UCSD-AML1 (cell line): ENCODE results near the gene R3HCC1L.
"Not testable (repeated sequence)": the region's sequence is repeated elsewhere in the genome, so short reads cannot be mapped to it uniquely, and the experiment has no call there.

Source experiments
- DNase-seq: peaks from one replicate; lab custom pipeline; 2025; ENCODE audit not compliant: unreplicated experiment; lab: John Stamatoyannopoulos, UW

The R3HCC1L gene

DNA sequence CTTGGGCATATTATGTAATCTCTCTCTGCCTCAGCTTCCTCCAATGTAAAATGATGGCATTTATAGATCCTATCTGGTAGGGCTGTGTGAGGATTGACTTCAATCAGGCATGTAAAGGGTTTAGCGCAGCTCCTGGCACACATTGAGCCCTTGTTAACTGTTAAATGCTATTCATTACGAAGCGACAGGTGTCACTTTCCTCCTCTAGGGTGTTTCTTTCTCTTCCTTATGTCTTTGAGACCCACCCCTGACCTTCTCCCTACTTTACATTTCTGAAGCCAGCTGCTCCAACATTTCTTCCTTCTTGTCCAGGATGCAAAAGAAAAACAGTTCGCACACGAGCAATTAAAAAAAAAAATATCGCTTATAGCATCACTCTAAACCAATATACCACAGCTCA lies 5.7 kb upstream of the R3HCC1L start:
- DNase-seq: no peak

GRCh38 chr10:98131619-98132018 lies 2.8 kb upstream of the R3HCC1L start:
- no peak for DNase-seq

DNA sequence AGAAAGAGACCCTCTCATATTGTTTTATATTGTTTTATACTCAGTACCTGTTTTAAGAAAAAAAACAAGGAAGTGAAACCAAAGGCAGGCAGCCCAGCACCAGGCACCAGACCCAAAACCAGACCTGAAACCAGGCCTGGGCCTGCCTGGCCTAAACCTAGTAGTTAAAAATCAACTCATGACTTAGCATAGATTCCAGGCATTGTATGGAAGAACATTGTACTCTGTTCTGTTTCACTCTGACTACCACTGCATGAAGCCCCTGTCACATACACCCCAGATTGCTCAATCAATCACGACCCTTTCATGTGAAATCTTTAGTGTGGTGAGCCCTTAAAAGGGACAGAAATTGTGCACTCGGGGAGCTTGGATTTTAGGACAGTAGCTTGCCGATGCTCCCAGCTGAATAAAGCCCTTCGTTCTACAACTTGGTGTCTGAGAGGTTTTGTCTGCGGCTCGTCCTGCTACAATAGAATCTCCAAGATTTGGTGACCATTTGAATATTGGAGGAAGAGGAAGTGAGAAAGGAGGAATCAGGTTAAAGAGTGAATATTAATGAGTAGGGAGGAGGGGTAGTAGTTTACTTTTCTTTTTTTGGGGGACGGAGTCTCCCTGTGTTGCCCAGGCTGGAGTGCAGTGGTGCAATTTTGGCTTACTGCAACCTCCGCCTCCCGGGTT lies 1.2 kb upstream of the R3HCC1L start:
- not testable (repeated sequence) for DNase-seq

DNA sequence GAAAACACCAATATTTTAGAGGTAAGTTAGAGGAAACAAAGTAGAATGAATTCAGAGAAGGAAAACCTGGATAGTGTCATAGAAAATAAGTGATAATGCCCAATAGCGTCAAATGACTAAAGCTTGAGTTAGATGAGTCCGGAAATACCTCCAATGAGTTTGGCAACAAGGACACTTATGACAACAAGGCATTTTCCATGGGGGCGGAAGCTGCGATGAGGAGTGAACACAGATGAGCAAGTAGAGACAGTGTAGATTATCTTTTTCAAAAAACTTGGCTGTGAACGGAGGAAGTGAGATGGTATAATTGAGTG lies 383 bp upstream of the R3HCC1L start:
- DNase-seq: no peak

DNA sequence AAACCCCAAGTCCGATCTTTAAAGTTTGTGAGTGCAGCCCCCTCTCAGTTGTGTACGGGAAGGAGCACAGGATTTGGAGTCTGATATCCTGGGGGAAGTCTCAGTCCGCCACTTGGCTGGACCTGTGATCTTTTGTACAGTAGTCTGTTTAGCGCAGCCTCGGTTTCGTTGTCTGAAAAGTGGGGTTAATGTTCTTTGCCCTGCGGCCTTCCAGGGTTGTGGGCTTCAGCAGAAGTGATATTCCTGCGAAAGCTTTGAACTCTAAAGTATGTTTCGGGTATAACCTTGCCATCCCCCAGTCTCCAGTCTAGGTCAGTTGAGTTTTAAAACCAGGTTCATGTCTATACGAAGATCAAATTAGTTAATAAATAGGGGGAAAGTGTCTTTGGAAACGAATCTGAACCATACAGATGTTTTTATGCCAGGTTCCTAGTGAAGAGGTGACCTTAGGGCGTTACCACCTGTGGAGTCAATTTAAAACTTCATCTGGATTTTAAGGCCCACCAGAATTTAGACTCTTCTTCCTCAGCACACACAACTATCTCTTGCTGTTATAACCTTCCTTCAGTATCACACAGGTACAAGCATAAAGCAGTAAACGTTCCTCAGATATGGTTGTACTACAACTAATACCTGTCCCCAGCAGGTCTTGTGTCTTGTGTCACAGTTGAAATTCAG lies 904 bp downstream of the R3HCC1L start:
- no peak for DNase-seq

DNA sequence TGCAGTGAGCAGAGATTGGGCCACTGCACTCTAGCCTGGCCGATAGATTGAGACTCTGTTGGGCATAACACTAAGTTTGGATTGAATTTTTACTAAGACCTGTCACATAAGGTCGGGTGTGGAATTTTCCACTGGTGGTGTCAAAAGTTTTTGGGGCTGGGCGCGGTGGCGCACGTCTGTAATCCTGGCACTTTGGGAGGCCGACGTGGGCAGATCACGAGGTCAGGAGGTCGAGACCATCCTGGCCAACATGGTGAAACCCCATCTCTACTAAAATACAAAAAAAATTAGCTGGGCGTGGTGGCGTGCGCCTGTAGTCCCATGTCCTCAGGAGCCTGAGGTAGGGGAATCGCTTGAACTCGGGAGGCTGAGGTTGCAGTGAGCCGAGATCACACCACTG lies 2.3 kb downstream of the R3HCC1L start:
- not testable (repeated sequence) for DNase-seq

DNA sequence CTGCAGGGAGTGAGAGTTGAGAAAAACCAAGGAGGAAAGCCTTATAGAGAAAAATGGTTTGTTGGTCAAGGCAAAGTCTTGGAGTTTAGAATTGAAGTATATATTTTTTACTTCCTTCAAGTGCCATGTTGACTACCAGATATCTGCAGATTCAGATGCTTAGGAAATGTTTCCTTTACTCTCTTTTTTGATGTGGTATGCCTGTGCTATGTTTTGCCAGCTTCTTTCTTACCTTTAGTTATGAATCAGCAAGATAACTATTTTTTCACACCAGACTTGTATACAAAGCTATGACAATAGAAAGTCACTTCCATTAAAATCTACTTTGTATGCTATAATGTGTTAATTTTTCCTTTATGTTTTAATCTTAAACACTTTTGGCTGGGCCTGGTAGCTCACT lies 3.6 kb downstream of the R3HCC1L start:
- no peak for DNase-seq

- no peak for DNase-seq
Measured at GRCh38 chr10:98139431-98139830, 5.0 kb downstream of the R3HCC1L start.

- no peak for DNase-seq
Measured at GRCh38 chr10:98141484-98142073, 7.1 kb downstream of the R3HCC1L start.

DNA sequence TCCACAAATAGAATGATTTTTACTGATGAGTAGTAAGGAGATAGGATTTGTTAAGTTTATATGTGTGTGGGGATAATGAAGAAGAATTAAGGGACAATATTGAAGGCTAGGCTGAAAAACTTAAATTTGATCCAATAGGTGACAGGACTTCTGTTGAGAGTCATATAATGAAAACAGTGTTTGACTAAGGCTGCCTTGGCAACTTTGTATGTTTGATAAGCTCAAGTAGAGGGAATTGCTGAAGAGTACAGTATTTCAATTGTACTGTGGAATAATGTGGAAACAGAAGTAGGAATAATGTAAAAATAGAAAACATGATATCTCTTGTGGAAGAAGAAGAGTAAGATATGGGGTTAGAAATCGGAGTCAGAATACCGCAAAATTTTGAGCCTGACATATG lies 10.5 kb downstream of the R3HCC1L start:
- DNase-seq: no peak

DNA sequence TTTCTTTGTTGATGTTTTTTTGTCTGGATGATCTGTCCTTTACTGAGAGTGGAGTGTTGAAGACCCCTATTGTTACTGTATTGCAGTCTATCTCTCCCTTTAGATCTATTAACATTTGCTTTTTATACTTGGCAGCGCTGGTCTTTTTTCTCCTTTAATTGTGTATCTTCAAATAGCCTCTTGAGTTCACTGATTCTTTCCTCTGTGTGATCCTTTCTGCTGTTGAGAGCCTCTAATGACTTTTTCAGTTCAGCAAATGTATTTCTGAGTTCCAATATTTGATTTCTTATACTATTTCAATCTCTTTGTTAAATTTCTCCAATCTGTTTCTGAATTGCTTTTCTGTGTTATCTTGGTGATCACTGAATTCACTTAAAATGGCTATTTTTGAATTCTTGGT lies 15.4 kb downstream of the R3HCC1L start:
- no peak for DNase-seq

DNA sequence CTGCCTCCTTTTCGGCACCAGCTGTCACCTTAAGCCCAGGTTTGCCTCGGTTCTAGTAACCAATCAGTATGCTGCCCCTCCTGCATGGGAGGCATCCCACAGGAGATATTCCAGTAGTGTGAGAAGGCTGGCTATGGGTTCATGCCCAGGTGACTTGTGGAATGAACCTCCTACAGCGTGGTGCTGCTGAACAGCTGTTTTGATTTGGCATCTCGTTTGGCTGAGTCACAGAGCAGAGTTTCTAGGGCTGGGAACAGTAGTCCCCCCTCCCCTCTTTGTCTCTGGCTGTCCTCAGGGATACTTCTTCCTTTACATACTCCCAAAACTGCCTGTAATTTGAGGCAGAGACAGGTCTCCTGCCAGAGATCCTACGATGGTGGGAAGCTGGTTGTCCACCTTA lies 16.1 kb downstream of the R3HCC1L start:
- DNase-seq: no peak

DNA sequence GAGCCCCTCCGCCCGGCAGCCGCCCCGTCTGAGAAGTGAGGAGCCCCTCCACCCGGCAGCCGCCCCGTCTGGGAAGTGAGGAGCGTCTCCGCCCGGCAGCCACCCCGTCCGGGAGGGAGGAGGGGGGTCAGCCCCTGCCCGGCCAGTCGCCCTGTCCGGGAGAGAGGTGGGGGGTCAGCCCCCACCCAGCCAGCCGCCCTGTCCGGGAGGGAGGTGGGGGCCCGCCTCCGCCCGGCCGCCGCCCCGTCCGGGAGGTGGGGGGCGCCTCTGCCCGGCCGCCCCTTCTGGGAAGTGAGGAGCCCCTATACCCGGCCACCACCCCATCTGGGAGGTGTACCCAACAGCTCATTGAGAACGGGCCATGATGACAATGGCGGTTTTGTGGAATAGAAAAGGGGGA lies 18.3 kb downstream of the R3HCC1L start:
- DNase-seq: not testable (repeated sequence)

- DNase-seq: not testable (repeated sequence)
Measured at GRCh38 chr10:98153213-98153958, 18.9 kb downstream of the R3HCC1L start.

DNA sequence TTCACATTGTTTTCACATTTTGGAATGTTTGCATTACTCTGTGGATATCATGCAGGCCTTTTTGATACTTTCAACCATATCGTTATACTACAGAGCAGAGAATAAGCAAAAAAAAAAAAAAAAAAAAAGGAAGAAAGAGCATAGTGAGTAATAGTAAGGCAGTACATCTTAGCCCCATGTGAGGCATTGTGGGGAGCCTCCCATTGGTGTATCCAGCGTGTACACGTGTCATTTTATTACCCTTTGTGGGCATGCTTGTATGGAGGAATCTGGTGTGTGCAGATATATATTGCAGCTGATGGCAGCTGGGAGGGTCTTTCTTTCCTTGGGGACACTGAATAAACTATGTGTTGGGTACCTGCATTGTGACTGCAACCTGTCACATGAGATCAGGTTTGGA lies 19.6 kb downstream of the R3HCC1L start:
- DNase-seq: no peak

GRCh38 chr10:98158576-98158975 lies 24.1 kb downstream of the R3HCC1L start:
- no peak for DNase-seq

DNA sequence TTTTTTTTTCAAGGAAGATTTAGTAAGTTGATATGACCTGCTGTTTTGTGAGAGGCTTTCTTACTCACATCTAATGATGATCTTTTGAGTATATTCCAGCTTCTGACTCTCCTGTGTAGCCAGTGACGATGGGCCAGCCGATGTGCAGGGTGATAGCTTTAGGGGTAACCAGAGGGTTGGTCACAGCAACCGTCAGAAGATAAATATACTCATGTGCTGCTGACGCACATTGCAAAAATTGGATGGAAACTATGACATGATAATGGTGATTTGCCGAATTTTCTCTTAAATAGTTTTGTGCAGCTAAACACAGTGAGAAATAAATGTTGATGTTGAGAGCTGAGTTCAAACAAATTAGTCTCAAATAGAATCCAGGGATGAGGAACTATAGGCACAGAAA lies 29.5 kb downstream of the R3HCC1L start:
- DNase-seq: no peak

DNA sequence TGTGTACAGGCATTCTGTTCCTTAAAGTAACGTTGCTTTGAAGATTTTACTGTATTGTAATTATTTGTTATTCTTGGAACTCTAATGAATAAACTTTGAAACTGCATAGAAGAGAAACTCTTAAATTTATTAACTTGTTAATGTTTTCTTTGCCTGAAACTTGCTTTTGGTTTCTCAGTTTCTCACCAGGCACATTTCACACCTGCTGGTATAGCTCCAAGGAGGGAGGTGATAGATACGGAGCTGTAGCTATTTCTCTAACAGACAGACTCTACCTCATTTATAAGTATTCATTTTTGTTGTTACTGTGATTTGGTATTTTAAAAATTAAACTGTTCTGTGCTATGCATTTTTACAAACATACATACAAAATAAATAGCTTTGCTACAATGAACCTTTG lies 32.7 kb downstream of the R3HCC1L start:
- DNase-seq: no peak

GRCh38 chr10:98168147-98168546 lies 33.7 kb downstream of the R3HCC1L start:
- DNase-seq: no peak

GRCh38 chr10:98168766-98169165 lies 34.3 kb downstream of the R3HCC1L start:
- no peak for DNase-seq

DNA sequence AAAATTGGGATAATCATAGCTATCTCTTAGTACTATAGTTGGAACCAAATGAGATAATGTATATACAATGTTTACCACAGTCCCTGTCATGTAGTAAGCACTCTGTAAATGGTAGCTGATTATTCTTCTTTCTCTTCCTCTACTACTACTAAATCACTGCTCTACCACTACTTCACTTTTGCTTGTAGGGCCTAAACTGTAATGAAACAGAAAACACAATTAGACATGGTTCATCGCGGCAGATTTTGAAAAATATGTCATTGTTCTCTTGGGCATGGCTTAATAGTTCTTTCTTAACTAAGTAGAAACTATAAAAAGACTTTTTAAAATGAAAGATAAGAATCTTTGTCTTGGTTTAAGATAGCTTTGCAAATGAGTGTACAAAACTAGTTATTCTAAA lies 34.9 kb downstream of the R3HCC1L start:
- no peak for DNase-seq
